ENCODE results near the gene CTR9. TPM values are rescaled to one million over a fixed set of nuclear protein-coding genes. Genes with fewer than 3 reads are reported as not detected.

The CTR9 gene
- total and polyA plus RNA-seq, 2 of the 13 experiments (the other 11 are each of a cell fraction or from before 2014, with no cell fraction given) = 6.6 to 22.1 TPM

- TF ChIP-seq ZNF597 (CRISPR knock-in tag; IDR thresholded peaks at IDR 0.05) (no peak), ZNF816 (CRISPR knock-in tag; IDR thresholded peaks at IDR 0.05; ENCODE audit: borderline replicate concordance) (0 out of 2 replicates have a peak, but pooled peaks have one; percentile 8), DBP (CRISPR knock-in tag; IDR thresholded peaks at IDR 0.05; ENCODE audit: not compliant biosample characterization) (peak; percentile 45), NPAS2 (CRISPR knock-in tag; IDR thresholded peaks at IDR 0.05; ENCODE audit: borderline replicate concordance) (no peak), HOXA3 (CRISPR knock-in tag; IDR thresholded peaks at IDR 0.05) (peak; percentile 96), ZNF614 (CRISPR knock-in tag; IDR thresholded peaks at IDR 0.05; ENCODE audit: borderline replicate concordance) (peak; percentile 21; the same call in 1 of the 2 replicates), HDAC2 (CRISPR knock-in tag; IDR thresholded peaks at IDR 0.05) (peak; percentile 30; the same call in 1 of the 2 replicates), NFATC3 (CRISPR knock-in tag; IDR thresholded peaks at IDR 0.05) (no peak), DMTF1 (CRISPR knock-in tag; IDR thresholded peaks at IDR 0.05) (no peak), ZNF543 (CRISPR knock-in tag; IDR thresholded peaks at IDR 0.05) (peak; percentile 96), ARHGAP35 (CRISPR knock-in tag; IDR thresholded peaks at IDR 0.05; ENCODE audit: borderline replicate concordance) (peak; percentile 42), ZNF451 (CRISPR knock-in tag; IDR thresholded peaks at IDR 0.05) (peak; percentile 78), SNAPC5 (CRISPR knock-in tag; IDR thresholded peaks at IDR 0.05; ENCODE audit: borderline replicate concordance) (0 out of 2 replicates have a peak, but pooled peaks have one; percentile 20), THAP11 (CRISPR knock-in tag; IDR thresholded peaks at IDR 0.05) (peak; percentile 61; the same call in 1 of the 2 replicates), ZBTB42 (CRISPR knock-in tag; IDR thresholded peaks at IDR 0.05) (no peak; the same call in 1 of the 2 replicates), U2AF1 (optimal IDR thresholded peaks at IDR 0.05; ENCODE audit: low read depth, low read length) (peak; percentile 68), ZNF331 (CRISPR knock-in tag; IDR thresholded peaks at IDR 0.05) (peak; percentile 71), ZNF180 (CRISPR knock-in tag; IDR thresholded peaks at IDR 0.05; ENCODE audit: borderline replicate concordance, low read depth) (no peak), PBX2 (CRISPR knock-in tag; IDR thresholded peaks at IDR 0.05) (peak; percentile 50; the same call in 1 of the 2 replicates), ZSCAN9 (CRISPR knock-in tag; IDR thresholded peaks at IDR 0.05; ENCODE audit: borderline replicate concordance) (peak; percentile 89; the same call in 1 of the 2 replicates), ZNF362 (CRISPR knock-in tag; IDR thresholded peaks at IDR 0.05; ENCODE audit: borderline replicate concordance) (peak; percentile 55; the same call in 1 of the 2 replicates), RXRA (CRISPR knock-in tag; IDR thresholded peaks at IDR 0.05) (peak; percentile 65), KLF11 (CRISPR knock-in tag; IDR thresholded peaks at IDR 0.05) (peak; percentile 83; the same call in 1 of the 2 replicates)
These were observed 57.7 kb downstream of the CTR9 start, which contains the start of gene EIF4G2 (continued) for GRCh38 chr11:10808553-10809372.

All from HepG2 (cell line).